NCI-H2171 treated with DMSO at 0.1 percent for 48 hours (cell line): ENCODE measurements around the gene SLC9A5.

Experiments used
- DNase-seq: peaks from one replicate; lab custom pipeline; 2025; lab: John Stamatoyannopoulos, UW

SLC9A5 gene, protein sequence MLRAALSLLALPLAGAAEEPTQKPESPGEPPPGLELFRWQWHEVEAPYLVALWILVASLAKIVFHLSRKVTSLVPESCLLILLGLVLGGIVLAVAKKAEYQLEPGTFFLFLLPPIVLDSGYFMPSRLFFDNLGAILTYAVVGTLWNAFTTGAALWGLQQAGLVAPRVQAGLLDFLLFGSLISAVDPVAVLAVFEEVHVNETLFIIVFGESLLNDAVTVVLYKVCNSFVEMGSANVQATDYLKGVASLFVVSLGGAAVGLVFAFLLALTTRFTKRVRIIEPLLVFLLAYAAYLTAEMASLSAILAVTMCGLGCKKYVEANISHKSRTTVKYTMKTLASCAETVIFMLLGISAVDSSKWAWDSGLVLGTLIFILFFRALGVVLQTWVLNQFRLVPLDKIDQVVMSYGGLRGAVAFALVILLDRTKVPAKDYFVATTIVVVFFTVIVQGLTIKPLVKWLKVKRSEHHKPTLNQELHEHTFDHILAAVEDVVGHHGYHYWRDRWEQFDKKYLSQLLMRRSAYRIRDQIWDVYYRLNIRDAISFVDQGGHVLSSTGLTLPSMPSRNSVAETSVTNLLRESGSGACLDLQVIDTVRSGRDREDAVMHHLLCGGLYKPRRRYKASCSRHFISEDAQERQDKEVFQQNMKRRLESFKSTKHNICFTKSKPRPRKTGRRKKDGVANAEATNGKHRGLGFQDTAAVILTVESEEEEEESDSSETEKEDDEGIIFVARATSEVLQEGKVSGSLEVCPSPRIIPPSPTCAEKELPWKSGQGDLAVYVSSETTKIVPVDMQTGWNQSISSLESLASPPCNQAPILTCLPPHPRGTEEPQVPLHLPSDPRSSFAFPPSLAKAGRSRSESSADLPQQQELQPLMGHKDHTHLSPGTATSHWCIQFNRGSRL

DNA sequence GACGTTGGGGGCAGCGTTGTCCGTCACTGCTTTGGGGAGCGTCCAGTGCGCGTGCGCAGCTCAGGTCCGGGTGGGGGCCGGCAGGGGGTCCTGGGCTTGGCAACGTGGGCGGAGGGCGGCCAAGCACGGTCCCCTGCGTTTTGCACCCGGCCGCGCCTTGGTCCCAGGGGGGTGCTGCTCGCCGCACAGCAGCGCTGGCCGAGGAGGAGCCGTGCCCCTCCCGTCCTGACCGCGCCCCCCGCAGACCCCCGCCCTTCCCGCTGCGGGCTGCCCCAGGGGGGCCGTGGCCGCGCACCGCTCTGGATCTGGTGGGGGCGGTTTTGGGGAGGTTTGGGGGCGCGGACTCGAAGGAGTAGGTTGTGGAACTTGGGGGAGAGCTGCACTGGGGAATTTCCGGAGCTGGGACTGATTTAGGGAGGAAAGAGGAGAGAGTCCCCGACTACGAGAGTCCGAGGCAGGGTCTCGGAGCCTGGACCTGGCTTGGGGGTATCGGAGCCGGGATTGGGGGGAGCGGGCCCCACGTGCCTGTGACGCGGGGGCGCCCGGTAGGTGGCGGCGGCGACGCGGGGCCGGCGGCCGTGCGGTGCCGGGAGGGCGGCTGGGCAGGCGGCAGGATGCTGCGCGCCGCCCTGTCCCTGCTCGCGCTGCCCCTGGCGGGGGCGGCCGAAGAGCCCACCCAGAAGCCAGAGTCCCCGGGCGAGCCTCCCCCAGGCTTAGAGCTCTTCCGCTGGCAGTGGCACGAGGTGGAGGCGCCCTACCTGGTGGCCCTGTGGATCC is at the start of gene SLC9A5:
SLC9A5 (plus strand) TSS at position 579 of the 777 bp plus-strand sequence; CDS start at position 615, 36 bp downstream.
- no peak for DNase-seq

DNA sequence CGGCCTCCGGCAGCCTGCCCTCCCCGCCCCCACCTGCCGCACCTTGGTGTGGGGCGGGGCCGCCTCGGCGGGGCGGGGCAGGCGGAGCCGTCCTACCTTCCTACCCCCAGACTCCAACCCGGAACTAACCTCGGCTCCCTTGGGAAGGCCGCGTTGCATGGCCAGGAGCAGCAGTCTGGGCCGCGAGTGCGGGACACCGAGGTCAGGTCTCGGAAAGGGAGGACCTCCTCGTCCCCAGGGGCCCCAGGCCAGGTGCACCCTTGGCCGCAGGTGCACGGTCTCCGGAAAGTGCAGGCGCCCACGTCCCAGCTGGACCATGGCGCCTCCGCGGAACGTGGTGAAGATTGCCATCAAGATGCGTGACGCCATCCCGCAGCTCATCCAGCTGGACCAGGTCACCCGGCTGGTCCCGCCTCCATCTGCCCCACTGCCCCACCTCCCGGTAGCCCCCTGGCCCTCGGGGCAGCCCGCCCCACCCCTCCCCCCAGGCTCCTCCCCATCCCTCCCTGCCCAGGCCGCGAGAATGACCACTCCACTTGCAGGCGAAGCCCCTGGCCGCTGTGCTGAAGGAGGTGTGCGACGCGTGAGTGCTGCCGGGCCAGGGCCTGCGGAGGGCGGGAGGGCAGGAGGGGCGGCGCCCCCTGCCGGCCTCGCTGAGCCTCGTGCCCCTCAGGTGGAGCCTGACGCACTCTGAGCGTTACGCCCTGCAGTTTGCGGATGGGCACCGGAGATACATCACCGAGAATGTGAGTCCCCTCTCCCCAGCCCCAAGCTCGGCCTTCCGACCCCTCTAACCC is 49.6 kb upstream of the SLC9A5 start, which contains the start of gene ELMO3:
ELMO3 (plus strand) TSS at position 121 of the 797 bp plus-strand sequence; CDS start at position 317, 196 bp downstream.
- DNase-seq: peak; percentile 70

DNA sequence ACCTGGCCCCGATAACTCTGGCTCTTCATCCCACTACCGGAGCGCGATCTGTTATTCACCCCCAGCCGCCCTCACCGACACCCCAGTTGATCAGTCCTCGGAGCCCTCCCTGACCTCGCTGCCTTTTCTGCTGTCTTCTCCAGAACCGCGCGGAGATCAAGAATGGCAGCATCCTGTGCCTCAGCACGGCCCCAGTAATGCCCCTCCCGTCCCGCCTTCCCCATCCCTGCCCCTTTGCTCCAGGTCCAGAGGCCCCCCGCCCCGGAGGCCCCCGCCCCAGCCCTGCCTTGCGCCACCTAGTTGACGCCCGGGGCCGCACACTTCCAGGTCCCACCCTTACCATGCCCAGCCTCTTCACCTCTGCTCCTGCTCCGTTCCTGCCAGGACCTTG is 49.0 kb upstream of the SLC9A5 start:
- peak; percentile 54 for DNase-seq

DNA sequence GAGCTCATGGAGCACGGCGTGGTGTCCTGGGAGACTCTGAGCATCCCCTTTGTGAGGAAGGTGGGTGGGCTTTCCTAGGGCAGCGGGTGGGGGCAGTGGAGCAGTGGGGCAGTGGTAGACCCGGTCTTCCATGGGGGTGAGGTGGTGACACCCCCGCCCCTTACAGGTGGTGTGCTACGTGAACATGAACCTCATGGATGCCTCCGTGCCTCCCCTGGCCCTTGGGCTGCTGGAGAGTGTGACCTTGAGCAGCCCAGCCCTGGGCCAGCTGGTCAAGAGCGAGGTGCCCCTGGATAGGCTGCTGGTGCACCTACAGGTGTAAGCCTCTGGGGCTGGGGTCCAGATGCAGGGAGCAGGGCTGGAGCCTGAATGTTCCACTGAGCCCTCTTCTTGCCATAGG is 48.3 kb upstream of the SLC9A5 start:
- DNase-seq: no peak

DNA sequence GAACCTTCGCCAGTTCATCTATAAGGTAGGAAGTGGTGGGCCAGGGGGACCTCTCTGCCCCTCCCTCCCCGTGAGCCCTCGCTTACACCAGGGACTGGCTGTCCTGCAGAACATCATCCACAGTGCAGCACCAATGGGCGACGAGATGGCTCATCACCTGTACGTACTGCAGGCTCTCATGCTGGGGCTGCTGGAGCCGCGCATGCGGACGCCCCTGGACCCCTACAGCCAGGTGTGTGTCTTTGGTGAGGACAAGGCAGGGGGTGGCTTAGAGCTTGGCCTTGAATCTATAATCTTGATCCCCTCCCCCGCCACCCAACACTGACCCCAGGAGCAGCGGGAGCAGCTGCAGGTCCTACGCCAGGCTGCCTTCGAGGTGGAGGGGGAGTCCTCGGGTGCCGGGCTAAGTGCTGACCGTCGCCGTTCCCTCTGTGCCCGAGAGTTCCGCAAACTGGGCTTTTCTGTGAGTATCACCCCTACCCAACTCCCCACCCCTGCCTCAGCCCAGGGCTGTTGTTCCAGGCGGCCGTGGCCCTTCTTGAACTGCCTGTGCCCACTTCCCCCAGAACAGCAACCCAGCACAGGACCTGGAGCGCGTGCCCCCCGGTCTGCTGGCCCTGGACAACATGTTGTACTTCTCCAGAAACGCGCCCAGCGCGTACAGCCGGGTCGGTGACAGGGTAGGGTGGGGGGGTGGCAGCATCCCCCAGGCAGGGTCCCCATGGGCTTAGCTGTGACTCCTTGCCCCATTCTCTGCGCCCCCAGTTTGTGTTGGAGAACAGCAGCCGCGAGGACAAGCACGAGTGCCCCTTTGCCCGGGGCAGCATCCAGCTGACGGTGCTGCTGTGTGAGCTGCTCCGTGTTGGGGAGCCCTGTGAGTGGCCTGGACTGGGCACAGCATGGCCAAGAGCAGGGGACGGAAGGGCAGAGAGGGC is 47.1 kb upstream of the SLC9A5 start:
- DNase-seq: no peak

DNA sequence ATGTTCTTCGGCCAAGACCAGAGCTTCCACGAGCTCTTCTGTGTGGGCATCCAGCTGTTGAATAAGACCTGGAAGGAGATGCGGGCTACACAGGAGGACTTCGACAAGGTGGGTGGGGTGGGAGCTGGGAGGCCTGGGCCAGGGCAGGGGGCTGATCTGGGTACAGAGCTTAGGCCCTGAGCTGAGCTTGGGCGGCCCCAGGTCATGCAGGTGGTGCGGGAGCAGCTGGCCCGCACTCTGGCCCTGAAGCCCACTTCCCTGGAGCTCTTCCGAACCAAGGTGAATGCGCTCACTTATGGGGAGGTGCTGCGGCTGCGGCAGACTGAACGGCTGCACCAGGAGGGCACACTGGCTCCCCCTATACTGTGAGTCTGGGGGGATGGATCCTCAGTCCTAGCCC is 46.4 kb upstream of the SLC9A5 start:
- DNase-seq: no peak

DNA sequence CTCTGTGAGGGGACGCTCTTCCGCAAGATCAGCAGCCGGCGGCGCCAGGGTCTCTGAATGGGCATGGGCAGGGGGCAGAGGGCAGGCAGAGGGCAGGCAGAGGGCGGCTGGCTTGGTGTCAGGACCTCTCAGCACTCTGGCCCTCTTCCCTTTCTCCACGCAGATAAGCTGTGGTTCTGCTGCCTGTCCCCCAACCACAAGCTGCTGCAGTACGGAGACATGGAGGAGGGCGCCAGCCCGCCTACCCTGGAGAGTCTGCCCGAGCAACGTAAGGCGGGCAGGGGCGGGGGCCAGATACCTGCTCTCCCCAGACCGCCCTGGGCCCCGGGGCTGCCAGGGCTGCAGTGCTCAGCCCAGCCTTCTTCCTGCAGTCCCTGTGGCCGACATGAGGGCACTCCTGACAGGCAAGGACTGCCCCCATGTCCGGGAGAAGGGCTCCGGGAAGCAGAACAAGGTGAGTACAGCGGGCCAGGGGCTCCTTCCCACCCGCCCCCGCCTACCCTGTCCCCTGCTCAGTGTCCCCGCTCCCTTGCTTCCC is 45.8 kb upstream of the SLC9A5 start:
- DNase-seq: no peak

DNA sequence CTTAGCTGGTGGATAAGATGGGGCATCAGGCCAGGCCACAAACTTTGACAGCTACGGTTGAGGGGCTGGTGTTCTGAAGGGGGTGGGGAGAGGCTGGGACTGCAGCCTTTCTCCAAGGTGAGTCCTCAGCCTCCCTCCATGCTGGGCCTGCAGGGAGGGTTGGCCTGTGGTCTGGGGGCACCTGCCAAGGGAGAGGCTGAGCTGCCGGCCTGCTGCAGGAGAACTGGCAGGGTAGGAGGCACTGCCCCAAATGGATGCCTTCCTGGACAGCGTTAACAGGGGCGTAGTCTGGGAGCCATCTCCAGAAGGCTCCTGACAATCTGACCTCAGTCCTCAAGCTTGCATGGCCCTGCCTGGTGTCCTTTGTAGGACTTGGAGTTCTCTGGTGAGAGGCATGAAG is 44.7 kb upstream of the SLC9A5 start:
- DNase-seq: no peak

DNA sequence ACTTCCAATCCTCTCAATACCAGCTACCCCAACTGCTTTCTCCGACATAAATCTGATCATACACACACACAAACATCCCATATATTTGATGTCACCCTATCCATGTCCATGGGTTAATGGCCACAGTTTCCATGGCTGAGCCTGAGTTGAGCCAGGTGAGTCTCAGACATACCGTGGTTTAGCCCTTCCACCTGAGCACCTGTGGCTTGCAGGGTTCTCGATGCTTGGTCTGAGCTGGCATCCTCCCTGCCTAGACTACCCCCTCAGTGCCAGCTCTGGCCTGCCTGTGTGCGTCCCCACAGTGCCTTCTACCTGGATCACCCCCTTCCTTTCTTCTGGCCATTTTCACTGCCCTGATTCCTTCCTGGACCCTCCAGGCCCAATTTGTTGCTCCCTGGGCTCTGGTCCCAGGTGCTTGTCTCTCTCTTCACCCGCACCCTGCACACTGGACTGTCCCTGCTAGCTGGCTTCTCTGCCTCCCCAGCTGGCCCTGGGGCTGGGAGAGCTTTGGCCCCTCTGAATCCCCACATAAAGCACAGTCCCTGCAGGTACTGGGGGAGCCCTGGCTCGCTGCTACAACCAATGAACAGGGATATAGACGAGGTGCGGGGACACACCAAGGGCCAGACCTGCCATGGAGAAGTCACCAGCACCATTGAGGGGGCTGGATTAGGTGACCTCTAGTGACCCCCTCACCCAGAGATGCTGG is 42.5 kb upstream of the SLC9A5 start:
- no peak for DNase-seq

DNA sequence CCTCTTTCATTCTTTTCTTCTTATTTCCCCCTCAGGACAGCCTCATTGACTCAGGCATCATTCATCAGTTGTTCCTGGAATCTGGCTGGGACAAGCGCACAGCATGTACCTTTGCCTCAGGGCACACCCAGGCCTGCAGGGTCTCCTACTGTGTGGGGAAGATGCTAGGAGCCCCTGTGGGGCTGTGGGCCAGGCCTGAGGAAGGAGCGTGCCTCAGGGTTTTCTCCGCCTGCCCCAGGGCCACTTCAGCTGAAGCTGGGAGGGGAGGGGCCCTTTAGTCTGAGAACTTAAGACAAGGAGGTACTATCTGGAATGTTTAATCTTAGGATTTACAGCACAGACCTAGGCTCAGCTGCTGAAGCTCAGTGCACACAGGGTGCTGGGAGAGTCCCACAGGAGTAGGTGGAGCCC is 41.9 kb upstream of the SLC9A5 start:
- no peak for DNase-seq

DNA sequence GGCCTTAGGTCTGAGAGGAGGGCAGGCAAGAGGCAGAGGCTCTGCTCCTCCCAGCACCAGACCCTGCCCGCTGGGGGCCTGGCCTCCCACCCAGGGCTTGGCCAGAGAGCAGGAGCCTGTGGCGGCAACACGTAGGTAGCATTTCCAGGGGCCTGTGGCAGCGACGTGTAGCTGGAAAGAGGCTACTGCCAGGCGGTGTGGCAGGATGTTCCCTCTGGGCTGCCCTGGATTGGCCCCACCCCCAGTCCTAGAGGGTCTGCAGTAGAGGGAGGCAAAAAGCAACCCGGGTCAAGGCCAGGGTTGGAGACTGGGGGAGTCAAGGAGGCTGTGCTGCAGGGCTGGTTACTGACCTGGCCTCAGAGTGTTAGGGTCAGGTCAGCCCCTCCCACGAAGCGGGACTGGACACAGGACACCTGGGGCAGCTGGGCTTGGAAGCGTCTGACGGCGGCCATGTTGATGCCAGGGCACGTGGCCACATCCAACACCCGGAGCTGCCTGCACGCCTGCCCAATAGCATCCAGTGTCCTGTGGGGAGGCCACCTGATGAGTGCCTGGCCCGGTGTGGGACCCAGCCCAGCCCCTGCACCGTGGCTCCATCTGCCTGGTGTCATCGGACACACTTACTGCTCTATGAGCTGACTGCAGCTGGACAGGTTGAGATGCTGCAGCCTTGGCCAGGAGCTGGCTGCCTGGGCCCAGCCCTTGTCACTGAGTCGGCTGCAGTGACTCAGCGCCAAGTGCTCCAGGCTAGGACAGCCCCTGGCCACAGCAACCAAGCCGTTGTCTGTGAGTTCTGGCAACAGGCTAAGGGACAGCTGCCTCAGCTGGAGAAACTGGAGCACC is 41.3 kb upstream of the SLC9A5 start:
- no peak for DNase-seq

DNA sequence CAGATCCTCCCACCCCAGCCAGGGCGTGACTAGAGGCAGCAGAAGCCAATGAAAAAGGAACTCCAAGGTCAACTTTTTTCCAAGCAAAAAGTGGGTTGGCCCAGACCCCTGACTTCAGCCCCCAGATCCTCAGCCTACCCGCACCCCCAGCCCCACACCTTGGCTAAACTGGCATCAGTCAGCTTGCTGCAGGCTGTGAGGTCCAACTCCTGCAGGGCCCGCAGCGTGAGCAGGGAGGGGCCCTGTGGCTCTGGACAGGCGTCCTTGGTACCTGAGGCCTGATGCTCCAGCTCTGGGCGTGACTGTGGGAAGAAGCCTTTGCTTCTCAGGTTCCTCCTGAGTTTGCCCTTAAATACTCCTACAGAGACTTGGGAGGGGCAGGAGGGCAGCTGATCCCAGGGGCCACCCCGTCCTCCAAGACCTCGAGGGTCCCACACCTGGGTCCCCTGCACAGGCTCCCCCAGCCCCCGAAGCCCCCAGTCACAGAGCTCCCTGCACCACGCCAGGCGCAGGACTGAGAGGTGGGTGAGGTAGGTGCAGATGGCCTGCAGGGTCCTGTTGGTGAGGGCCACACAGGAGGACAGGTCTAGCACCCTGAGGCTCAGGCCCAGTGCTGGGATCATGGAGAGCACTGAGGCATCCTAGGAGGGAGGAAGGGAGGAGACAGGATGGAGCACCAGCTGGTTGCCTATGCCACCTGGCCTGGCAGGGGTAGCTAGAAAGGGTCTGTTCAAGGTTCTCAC is 40.5 kb upstream of the SLC9A5 start:
- DNase-seq: no peak

DNA sequence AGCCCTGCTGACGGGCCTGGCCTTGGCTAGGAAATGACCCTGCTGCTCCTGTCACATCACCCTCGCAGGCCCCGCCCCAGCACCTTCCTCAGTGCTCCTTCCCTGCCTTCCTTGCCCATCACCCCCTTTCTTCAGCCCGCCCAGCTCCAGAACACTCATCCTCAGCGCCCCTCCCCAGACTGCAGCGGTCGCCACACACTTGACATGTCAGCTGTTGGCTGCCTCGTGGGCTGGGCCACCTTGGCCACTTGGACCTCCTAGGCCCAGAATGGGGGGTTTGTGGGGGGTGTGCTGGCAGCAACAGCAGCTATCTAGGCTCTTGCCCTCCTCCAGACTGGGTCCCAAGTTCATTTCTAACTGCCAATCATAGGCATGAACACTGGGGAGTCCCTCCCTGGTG is 39.2 kb upstream of the SLC9A5 start:
- DNase-seq: no peak

DNA sequence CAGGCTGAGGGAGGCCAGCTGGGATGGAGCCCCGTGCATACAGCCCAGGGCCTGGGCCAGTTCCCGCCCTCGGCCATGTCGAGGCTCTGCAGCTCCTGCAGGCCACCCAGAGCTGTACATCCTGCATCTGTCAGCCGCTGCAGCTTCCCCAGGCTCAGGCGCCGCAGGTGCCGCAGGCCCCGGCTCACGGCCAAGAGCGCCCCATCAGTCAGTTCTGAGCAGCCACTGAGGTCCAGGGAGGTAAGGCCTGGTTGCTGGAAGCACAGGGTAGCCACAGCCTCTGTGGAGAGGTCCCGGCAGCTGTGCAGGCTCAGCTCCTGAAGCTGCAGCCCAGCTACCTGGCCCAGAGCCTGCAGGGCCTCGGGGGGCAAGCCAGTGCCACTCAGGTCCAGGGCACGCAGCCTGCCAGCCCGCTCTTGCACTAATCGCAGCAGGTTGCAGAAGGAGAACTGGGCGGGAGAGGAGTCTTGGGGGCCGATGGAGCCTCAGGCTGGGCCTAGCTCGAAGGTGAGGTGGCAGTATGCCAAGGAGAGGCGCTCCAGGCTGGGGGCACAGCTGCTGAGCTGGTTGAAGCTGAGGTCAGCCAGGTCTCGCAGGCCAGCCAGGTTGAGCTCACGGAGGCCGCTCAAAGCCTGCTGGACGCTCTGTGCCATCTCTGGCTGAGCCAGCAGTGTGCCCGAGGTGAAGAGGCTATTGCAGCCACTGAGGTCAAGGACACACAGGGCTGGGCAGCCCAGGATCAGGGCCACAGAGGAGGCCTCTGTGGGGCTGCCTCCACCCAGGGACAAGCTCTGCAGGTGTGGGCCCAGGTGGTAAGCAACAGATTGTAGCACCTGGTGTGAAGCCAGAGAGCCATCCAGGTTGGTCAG is 38.5 kb upstream of the SLC9A5 start:
- DNase-seq: no peak

DNA sequence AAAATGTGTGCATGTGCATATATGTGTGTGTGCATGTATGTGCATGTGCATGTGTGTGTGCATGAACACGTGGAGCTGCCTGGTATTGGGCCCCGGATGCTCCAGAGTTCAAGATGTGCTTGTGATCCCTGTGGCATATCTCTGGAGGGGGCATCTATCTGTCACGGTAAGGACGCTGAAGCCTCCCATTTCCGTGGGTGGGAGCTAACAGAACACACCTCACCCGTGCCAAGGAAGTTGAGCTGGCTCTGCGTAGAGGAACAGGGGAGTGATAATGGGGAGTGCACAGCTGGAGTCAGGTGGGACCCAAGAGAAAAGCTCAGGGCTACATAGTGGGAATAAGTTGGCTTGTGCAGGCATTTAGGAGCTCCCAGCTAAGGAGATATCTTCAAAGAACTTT is 37.1 kb upstream of the SLC9A5 start:
- no peak for DNase-seq

DNA sequence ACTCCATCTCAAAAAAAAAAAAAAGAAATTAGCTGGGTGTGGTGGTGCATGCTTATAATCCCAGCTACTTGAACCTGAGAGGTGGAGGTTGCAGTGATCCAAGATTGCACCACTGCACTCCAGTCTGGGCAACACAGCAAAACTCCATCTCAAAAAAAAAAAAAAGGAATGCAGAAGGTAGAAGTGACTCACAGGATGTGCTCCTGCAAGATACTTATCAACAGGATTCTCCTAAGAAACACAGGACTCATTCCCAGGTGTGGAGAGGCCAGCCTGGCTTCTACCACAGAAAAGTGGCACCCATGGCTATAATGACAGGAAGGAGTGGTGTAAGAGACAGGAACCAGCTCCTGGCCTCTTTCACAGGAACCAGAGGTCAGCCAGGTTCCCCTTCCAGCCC is 36.0 kb upstream of the SLC9A5 start:
- no peak for DNase-seq
